ENCODE data around the gene ZSWIM6. TPM values are rescaled to one million over a fixed set of nuclear protein-coding genes. Genes with fewer than 3 reads are reported as not detected.

Gene ZSWIM6
- total RNA-seq, 1 experiment from 2014 or later: 4.2 TPM

DNA sequence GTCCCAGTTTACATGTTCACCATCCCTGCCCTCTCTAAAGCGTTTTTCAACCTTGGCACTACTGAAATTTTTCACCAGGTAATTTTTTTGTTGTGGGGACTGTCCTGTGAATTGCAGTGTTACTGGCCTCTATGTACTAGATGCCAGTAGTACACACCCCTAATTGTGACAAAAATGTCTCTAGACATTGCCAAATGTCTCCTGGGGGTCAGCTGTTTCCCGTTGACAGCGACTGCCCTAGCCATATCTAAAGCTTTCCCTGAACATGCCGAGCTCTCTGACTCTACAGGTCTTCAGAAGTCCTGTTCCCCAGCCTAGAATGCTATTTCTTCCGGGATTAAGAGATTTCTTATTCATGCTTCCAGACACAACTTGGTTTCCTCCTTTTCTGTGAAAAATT, 235.3 kb downstream of the ZSWIM6 start:
- Histone ChIP-seq H3K36me3 (ENCODE audit: insufficient read depth, low read length) (no peaks in the 10 kb centered on the region), H3K9ac (ENCODE audit: low read length) (no peak overlapping the region), H2AFZ (ENCODE audit: low read length) (no peak overlapping the region), H4K20me1 (ENCODE audit: insufficient read depth, low read depth, low read length) (no peaks in the 10 kb centered on the region), H3K9me3 (ENCODE audit: low read length) (no peaks in the 10 kb centered on the region), H3K4me1 (ENCODE audit: low read length) (peaks cover 7% of the 10 kb centered on the region), H3K4me3 (ENCODE audit: low read length) (no peak overlapping the region), H3K79me2 (ENCODE audit: low read length) (no peaks in the 10 kb centered on the region), H3K27ac (ENCODE audit: low read length) (no peak overlapping the region), H3K27me3 (ENCODE audit: low read length) (no peaks in the 10 kb centered on the region), H3K4me2 (ENCODE audit: low read depth, low read length, poor library complexity, severe bottlenecking) (no peak overlapping the region), H3K9me2 (replicated peaks; ENCODE audit: insufficient read depth, low read length) (no peaks in the 10 kb centered on the region)
- DNase-seq: no peak

- Histone ChIP-seq H3K9ac (ENCODE audit: low read length) (no peak overlapping the region), H3K27ac (ENCODE audit: low read length) (no peak overlapping the region)
Observed at GRCh38 chr5:61569353-61569752, 237.3 kb downstream of the ZSWIM6 start.

DNA sequence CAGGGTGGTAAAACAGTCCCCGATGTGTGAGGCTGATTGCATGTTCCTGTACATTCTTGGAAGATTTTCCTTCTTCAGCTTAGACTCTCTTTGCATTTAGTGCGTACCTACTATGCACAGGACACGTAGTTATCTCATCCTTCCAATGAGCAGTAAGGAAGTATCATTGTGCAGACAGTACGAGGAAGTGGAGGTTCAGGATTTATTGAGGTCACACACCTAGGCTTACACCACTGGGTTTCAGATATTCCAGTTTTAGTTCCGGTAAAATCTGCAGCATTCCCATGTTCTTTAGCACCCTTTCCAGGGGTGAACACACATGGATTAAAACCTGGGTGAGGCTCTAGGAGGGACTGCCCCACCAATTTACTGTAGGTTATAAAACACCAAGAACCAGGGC, 238.7 kb downstream of the ZSWIM6 start:
- H2AFZ ChIP-seq (ENCODE audit: low read length): no peak overlapping the region
- H3K79me2 ChIP-seq (ENCODE audit: low read length): no peaks in the 10 kb centered on the region
- DNase-seq: no peak
- no peak overlapping the region for H3K4me3 ChIP-seq (ENCODE audit: low read length)
- no peaks in the 10 kb centered on the region for H3K9me2 ChIP-seq (replicated peaks; ENCODE audit: insufficient read depth, low read length)
- H3K36me3 ChIP-seq (ENCODE audit: insufficient read depth, low read length): no peaks in the 10 kb centered on the region
- H3K27ac ChIP-seq (ENCODE audit: low read length): no peak overlapping the region
- H3K9me3 ChIP-seq (ENCODE audit: low read length): no peaks in the 10 kb centered on the region
- no peaks in the 10 kb centered on the region for H3K27me3 ChIP-seq (ENCODE audit: low read length)
- H3K9ac ChIP-seq (ENCODE audit: low read length): no peak overlapping the region
- H3K4me2 ChIP-seq (ENCODE audit: low read depth, low read length, poor library complexity, severe bottlenecking): no peak overlapping the region
- peaks cover 7% of the 10 kb centered on the region for H3K4me1 ChIP-seq (ENCODE audit: low read length)
- H4K20me1 ChIP-seq (ENCODE audit: insufficient read depth, low read depth, low read length): no peaks in the 10 kb centered on the region

More at GRCh38 chr5:61569353-61569752, 237.3 kb downstream of the ZSWIM6 start:
- H3K9me2 ChIP-seq (replicated peaks; ENCODE audit: insufficient read depth, low read length): no peaks in the 10 kb centered on the region
- H3K4me1 ChIP-seq (ENCODE audit: low read length): peaks cover 7% of the 10 kb centered on the region
- no peaks in the 10 kb centered on the region for H3K79me2 ChIP-seq (ENCODE audit: low read length)
- H3K27me3 ChIP-seq (ENCODE audit: low read length): no peaks in the 10 kb centered on the region
- H3K4me2 ChIP-seq (ENCODE audit: low read depth, low read length, poor library complexity, severe bottlenecking): no peak overlapping the region
- no peak overlapping the region for H3K4me3 ChIP-seq (ENCODE audit: low read length)
- no peaks in the 10 kb centered on the region for H4K20me1 ChIP-seq (ENCODE audit: insufficient read depth, low read depth, low read length)
- no peak for DNase-seq
- no peak overlapping the region for H2AFZ ChIP-seq (ENCODE audit: low read length)
- H3K36me3 ChIP-seq (ENCODE audit: insufficient read depth, low read length): no peaks in the 10 kb centered on the region
- no peaks in the 10 kb centered on the region for H3K9me3 ChIP-seq (ENCODE audit: low read length)

DNA sequence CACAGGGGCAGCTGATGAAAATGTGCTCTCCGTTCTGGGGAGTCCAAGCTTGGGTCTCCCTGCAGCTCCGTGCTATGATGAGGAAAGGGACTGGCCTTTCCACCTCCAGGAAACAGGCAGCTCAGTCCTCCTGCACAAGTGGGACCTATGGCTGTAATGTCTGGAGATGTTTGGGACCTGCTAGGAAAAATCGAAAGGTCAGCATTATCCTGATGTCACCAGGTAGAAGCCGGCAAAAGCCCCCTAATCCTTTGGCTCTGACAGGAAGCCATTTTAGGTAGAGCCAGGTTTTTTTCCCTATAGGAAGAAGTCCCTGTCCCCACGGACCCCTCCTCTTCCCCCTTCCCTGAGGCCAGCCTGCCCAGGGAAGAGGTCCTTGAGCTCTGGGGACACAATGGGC, 240.9 kb downstream of the ZSWIM6 start:
- Histone ChIP-seq H3K9me3 (ENCODE audit: low read length) (no peaks in the 10 kb centered on the region), H3K4me3 (ENCODE audit: low read length) (no peak overlapping the region), H3K9me2 (replicated peaks; ENCODE audit: insufficient read depth, low read length) (no peaks in the 10 kb centered on the region)

DNA sequence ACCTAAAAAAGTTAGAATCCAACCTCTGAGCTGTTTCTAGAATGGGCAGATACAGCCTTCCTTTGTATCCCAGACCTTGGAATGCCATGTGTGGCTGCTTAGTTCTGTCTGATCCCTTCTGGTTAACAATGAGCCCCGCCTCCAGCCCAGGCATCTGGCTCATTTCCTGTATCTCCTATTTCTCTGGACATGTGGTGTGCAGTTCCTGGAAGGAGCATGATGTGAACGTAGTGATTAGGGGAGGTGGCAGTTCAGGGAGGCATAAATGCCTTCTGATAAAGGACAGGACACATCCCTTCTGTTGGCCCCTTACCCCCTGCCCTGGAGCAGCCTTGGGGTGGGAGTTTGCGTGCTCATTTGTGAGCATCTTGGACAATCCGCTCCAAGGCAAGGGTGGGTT, 243.0 kb downstream of the ZSWIM6 start:
- no peaks in the 10 kb centered on the region for H4K20me1 ChIP-seq (ENCODE audit: insufficient read depth, low read depth, low read length)
- no peak overlapping the region for H3K4me3 ChIP-seq (ENCODE audit: low read length)
- H3K4me1 ChIP-seq (ENCODE audit: low read length): peaks cover 6% of the 10 kb centered on the region
- H3K9me3 ChIP-seq (ENCODE audit: low read length): no peaks in the 10 kb centered on the region
- no peak overlapping the region for H2AFZ ChIP-seq (ENCODE audit: low read length)
- H3K27ac ChIP-seq (ENCODE audit: low read length): no peak overlapping the region
- DNase-seq: no peak
- no peaks in the 10 kb centered on the region for H3K9me2 ChIP-seq (replicated peaks; ENCODE audit: insufficient read depth, low read length)
- no peaks in the 10 kb centered on the region for H3K79me2 ChIP-seq (ENCODE audit: low read length)
- no peaks in the 10 kb centered on the region for H3K27me3 ChIP-seq (ENCODE audit: low read length)
- H3K9ac ChIP-seq (ENCODE audit: low read length): no peak overlapping the region
- no peak overlapping the region for H3K4me2 ChIP-seq (ENCODE audit: low read depth, low read length, poor library complexity, severe bottlenecking)
- H3K36me3 ChIP-seq (ENCODE audit: insufficient read depth, low read length): no peaks in the 10 kb centered on the region

More for the DNA sequence above, 240.9 kb downstream of the ZSWIM6 start:
- Histone ChIP-seq H2AFZ (ENCODE audit: low read length) (no peak overlapping the region), H4K20me1 (ENCODE audit: insufficient read depth, low read depth, low read length) (no peaks in the 10 kb centered on the region), H3K27me3 (ENCODE audit: low read length) (no peaks in the 10 kb centered on the region), H3K4me2 (ENCODE audit: low read depth, low read length, poor library complexity, severe bottlenecking) (no peak overlapping the region), H3K36me3 (ENCODE audit: insufficient read depth, low read length) (no peaks in the 10 kb centered on the region), H3K79me2 (ENCODE audit: low read length) (no peaks in the 10 kb centered on the region), H3K9ac (ENCODE audit: low read length) (no peak overlapping the region), H3K27ac (ENCODE audit: low read length) (no peak overlapping the region), H3K4me1 (ENCODE audit: low read length) (peaks cover 7% of the 10 kb centered on the region)
- DNase-seq: no peak

GRCh38 chr5:61575581-61575980, 243.5 kb downstream of the ZSWIM6 start:
- Histone ChIP-seq H3K36me3 (ENCODE audit: insufficient read depth, low read length) (no peaks in the 10 kb centered on the region), H3K4me1 (ENCODE audit: low read length) (peaks cover 1% of the 10 kb centered on the region), H3K9me2 (replicated peaks; ENCODE audit: insufficient read depth, low read length) (no peaks in the 10 kb centered on the region), H3K4me3 (ENCODE audit: low read length) (no peak overlapping the region), H3K79me2 (ENCODE audit: low read length) (no peaks in the 10 kb centered on the region), H3K9ac (ENCODE audit: low read length) (no peak overlapping the region), H3K4me2 (ENCODE audit: low read depth, low read length, poor library complexity, severe bottlenecking) (no peak overlapping the region), H4K20me1 (ENCODE audit: insufficient read depth, low read depth, low read length) (no peaks in the 10 kb centered on the region), H3K9me3 (ENCODE audit: low read length) (no peaks in the 10 kb centered on the region), H2AFZ (ENCODE audit: low read length) (no peak overlapping the region), H3K27ac (ENCODE audit: low read length) (no peak overlapping the region), H3K27me3 (ENCODE audit: low read length) (no peaks in the 10 kb centered on the region)
- DNase-seq: no peak

- H2AFZ ChIP-seq (ENCODE audit: low read length): no peak overlapping the region
- no peaks in the 10 kb centered on the region for H3K4me1 ChIP-seq (ENCODE audit: low read length)
- no peak overlapping the region for H3K9ac ChIP-seq (ENCODE audit: low read length)
- H3K4me3 ChIP-seq (ENCODE audit: low read length): no peak overlapping the region
- no peaks in the 10 kb centered on the region for H3K79me2 ChIP-seq (ENCODE audit: low read length)
- DNase-seq: no peak
- H3K27ac ChIP-seq (ENCODE audit: low read length): no peak overlapping the region
- no peak overlapping the region for H3K4me2 ChIP-seq (ENCODE audit: low read depth, low read length, poor library complexity, severe bottlenecking)
- H4K20me1 ChIP-seq (ENCODE audit: insufficient read depth, low read depth, low read length): no peaks in the 10 kb centered on the region
- H3K27me3 ChIP-seq (ENCODE audit: low read length): no peaks in the 10 kb centered on the region
- no peaks in the 10 kb centered on the region for H3K36me3 ChIP-seq (ENCODE audit: insufficient read depth, low read length)
- H3K9me2 ChIP-seq (replicated peaks; ENCODE audit: insufficient read depth, low read length): no peaks in the 10 kb centered on the region
- no peaks in the 10 kb centered on the region for H3K9me3 ChIP-seq (ENCODE audit: low read length)
Observed at GRCh38 chr5:61576556-61576955, 244.5 kb downstream of the ZSWIM6 start.

DNA sequence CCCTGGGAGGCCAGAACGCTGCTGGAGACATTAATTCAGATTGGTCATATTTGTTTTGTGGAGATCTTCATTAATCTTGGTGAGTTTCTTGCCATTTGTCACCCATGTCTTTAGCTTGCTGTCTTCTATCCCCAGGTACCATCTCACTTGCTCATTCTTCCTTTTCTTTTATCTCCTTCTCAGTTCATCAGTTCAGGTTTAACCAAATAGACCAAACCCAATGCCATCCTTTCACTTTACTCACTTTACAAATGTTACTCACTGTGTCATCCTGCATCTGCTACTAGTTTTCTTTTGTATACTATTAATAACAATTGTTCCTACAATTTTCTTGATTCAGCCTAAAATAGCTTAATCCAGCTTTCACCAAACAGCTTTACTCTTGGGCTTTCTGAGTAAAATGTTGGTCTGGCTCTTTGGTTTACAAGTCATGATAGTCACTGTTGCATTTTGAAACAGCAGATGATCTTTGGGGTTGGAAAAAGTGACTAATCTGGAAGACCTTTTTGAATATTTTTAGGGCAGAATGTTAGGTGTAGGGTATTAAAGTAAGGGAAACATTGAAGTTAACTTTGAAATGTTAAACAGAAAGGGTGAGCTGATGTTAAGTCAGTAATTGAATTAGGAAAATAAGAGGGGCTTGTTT, 246.9 kb downstream of the ZSWIM6 start:
- no peaks in the 10 kb centered on the region for H3K9me2 ChIP-seq (replicated peaks; ENCODE audit: insufficient read depth, low read length)
- H3K9ac ChIP-seq (ENCODE audit: low read length): no peak overlapping the region
- no peaks in the 10 kb centered on the region for H3K27me3 ChIP-seq (ENCODE audit: low read length)
- no peaks in the 10 kb centered on the region for H3K79me2 ChIP-seq (ENCODE audit: low read length)
- no peak overlapping the region for H3K27ac ChIP-seq (ENCODE audit: low read length)
- H3K4me2 ChIP-seq (ENCODE audit: low read depth, low read length, poor library complexity, severe bottlenecking): no peak overlapping the region
- H3K9me3 ChIP-seq (ENCODE audit: low read length): no peaks in the 10 kb centered on the region
- H4K20me1 ChIP-seq (ENCODE audit: insufficient read depth, low read depth, low read length): no peaks in the 10 kb centered on the region
- H3K36me3 ChIP-seq (ENCODE audit: insufficient read depth, low read length): no peaks in the 10 kb centered on the region
- no peaks in the 10 kb centered on the region; the same call in 1 of the 2 replicates for H3K4me1 ChIP-seq (ENCODE audit: low read length)
- H2AFZ ChIP-seq (ENCODE audit: low read length): no peak overlapping the region
- no peak overlapping the region for H3K4me3 ChIP-seq (ENCODE audit: low read length)
- DNase-seq: no peak
